GM18517 (cell line): ENCODE measurements around the gene RAB5B.

Source experiments
- ATAC-seq: cut with Tn5 transposase; IDR thresholded peaks from one replicate; pipeline ENCODE4 v1.9.1; 2021; ENCODE audit warnings: mild to moderate bottlenecking, moderate library complexity; ENCODE audit not compliant: unreplicated experiment

Gene RAB5B, protein sequence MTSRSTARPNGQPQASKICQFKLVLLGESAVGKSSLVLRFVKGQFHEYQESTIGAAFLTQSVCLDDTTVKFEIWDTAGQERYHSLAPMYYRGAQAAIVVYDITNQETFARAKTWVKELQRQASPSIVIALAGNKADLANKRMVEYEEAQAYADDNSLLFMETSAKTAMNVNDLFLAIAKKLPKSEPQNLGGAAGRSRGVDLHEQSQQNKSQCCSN

DNA sequence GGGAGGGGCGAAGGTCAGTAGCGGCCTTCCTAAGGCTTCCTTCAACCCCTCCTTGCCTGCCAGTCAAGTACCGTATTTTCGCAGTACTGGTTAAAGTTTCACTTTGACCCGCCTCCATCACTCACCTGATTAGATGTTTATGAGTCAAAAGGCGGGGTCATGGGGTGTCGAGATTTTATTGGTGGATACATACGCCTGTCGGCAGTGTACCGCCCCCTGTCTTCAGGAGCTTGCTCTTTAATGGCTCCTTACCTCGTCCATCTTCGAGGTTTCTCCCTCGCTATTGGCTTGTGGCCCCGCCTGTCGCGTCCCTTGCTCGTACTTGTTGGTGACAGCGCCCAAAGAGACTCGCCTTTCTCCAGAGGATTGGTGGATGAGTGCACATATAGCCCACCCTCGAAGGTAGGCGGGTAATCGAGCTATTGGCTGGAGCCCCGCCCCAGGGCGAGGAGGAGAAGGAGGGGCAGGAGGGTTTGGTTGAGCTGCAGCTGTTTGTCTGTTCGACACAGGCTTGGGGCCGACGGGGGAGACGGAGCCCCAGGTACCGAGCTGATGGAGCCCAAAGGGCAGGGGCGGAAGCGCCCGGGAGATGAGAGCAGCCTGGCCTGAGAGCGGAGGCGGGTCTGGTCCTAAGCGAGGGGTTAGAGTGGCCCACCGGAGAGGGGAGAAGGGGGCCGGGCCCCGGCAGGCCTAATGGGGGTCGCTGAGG, at the start of gene RAB5B:
RAB5B (plus strand) TSS at position 480 of the 709 bp plus-strand sequence. CDS start 12,883 bp downstream, outside the sequence.
- ATAC-seq: peak; percentile 94

DNA sequence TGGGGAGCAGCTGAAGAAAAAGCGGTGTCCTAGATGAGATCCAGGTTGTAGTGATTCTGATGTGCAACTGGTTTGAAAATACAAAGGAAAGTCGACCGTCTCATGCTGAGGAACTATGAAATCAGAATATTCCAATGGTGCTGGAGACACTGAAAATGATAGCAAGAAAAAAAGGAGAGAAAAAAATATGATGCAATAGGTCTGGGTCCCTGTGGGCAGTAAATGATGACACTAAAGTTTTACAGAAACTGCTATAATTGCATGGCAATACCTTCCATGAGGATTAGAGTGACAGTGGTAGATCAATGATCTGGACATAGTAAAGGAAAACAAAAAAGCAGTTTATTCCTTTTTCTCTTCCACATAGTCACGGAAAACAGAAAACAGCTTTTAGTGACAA, 48.5 kb upstream of the RAB5B start:
- no peak for ATAC-seq

DNA sequence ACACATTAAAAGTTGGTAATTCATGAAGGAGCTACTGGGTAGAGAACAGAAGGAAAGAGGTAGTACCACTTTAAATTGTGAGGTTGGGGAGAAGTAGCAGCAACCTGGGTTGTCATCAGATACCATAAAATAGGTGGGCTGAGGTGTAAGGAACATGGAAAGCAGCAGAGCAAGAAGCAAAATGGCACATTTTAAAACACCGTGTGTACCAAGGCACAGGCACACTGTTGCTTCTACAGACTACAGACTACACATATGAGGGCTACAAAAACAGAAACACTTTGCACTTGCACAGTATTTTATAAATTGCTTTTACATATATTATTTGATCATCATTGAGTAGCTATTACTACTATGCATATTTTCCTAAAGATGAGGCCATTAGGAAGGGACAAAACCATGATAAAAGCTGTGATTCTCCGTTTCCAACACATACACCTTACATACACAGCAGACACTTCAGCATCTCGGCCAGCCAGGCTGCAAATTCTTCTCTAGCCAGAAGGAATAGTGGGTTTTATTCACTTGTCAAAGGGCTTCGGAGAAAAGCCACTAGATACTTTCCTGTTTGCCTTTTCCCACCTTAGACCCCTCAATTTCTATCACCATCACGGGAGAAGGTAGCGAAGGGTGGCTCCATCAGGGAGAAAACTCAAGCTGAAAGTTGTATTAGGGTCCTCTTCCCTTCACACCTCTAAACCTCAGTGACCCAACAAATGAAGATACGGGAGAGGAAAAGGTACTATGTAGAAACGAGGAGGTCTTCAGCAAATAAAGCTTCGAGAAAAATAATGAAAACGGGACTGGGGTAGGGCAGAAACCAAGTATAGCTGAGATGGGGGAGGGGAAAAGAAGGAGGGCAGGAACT, 47.8 kb upstream of the RAB5B start:
- no peak for ATAC-seq

DNA sequence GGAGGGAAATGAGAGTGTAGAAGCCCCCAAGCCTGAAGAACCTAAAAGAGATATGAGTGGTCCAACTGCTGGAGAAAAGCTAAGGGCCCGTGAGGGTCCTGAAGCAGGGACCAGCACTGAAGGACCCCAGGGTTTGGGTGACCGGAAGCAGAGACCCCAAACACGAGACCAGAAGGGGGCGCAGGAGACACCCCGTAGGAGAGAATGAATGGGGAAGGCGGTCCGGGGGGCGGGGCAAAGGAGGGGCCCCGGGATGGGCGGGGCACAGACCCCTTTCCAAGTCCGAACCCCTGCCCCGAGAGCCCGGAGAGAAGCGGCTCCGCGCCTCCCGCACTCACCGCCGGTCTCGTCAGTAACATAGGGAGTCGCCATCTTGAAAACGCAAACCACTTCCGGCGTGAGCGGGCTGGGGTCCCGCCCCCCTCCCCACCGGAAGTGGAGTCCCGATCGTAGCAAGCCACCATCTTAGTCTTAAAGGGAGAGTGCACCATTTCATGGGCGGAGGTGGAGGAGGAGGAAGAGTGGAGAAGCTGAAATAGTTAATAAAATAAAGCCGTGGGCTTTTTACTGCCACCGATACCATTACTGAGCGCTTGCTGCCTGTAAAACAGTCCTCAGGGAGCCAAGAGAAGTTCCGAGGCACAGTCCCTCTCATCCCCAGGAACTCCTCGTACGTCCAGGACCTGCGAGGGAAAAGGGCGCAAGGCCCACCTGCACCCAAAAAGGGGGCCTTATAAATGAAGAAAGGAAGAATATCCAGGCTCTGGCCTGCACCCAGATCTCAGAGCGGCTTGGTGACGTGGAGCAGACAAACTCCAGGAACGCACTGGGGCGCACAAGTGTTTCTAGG, 46.9 kb upstream of the RAB5B start:
- ATAC-seq: peak; percentile 46

DNA sequence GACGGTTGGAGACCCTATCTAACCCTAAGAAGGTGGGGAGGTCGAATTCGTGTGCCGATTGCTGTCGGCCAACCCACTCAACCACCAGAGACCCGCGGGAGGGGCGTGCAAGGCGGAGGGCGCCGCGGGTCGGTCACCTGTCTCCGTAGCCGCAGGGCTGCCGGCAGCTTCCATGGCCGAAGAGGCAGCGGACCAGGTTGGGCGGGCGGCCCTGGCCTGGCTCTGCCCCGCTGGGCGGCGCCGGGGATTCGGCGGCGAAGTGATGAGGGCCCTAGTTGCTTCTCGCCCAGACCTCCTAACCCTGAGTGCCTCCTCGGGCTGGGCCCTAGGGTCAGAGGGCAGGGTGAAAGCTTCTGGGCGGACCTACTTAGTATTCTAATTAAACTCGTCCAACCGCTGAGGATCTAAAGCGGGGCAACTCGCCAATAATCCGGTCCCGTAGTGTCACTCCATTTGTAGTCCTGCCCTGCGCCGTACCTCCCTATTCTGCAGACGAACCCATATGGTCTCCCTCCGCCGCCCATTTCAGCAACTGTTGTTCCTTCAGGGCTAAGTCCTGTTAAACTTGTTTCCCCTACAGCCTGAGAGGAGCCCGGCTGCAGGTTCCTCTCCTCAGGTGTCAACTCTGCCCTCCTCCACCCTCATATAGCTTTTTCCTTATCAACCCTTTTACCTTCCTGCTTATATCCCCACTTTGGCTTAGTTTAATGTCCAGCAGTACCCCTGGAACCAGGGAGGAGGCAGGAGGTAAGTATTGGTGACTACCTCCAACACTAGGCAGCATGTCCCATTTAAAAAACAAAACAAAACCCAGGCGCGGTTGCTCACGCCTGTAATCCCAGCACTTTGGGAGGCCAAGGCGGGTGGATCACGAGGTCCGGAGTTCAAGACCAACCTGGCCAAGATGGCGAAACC, 46.0 kb upstream of the RAB5B start, which contains the start of gene PYM1:
PYM1 (minus strand) TSS at position 307 of the 915 bp plus-strand sequence; CDS start at position 174, 133 bp downstream.
- ATAC-seq: peak; percentile 47

DNA sequence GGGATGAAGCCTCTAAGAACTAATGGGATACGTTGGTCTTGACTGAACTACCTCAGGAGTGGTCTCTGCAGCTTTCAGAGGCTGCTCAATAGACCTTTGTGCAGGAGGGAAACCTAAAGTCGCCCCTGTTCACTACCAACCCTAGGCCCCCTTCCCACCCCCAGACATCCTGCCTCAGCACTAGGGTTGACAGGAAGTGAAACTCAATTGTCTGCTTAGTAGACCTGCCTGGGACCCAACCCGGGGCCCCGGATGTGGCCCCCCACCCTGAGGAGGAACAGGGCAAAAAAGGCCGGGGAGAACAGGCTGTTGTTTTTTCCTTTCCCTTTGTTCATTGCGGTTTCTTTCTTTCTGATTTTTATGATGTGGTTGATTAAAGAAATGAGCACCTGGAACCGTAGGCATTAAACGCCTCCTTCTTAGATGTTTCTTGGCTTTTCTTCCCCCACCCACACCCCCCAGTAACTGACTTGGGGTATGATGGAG, 44.5 kb upstream of the RAB5B start:
- peak; percentile 24 for ATAC-seq

DNA sequence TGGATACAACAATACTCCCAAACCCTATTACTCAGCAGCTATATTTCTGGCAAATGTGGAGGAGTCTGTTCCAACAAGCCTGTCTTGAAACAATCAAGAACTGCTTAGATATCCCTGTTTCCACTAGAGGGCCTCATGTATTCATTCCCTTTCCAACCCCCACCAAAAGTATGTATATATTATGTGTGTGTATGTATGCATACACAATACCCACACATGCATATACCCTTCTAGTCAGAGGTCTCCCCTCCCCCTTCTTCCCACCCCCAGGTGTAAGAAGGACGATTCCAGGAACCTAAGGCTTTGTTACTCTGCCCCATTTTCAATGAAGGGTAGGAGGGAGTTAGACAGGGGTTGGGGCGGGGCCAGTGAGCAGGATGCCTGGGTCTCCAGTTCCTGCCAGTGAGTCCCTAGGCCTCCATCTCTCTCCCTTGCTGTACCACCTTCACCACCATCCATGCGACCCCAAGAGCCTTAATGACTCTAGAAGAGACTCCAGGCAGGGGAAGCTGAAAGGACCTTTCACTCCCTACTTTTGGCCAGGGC, 43.0 kb upstream of the RAB5B start, which contains the start of gene DGKA:
DGKA (plus strand) TSS at position 392 of the 546 bp plus-strand sequence. CDS start 5,342 bp downstream, outside the sequence.
- ATAC-seq: no peak

DNA sequence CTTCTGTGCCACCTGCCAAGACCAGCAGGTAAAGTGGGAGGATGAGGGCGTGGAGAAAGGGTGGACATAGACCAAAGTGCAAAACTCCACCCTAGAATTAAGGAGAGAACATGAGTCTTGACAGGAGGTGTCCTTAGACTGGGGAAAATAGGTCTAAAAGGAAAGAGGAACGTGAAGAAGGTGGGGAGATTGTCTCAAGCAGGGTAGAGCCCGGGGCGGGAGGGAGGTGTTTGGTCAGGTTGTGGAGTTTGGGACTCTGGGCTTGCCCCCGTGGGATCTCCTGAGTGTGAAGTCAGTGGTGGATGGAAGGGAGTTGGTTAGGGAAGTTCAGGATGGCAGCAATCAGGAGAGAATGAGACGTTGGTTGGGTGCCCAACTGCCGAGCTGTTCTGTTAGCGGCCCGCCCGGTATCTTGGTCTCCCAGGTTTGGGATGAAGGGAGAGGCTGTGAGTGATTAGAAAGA, 42.5 kb upstream of the RAB5B start:
- ATAC-seq: no peak

DNA sequence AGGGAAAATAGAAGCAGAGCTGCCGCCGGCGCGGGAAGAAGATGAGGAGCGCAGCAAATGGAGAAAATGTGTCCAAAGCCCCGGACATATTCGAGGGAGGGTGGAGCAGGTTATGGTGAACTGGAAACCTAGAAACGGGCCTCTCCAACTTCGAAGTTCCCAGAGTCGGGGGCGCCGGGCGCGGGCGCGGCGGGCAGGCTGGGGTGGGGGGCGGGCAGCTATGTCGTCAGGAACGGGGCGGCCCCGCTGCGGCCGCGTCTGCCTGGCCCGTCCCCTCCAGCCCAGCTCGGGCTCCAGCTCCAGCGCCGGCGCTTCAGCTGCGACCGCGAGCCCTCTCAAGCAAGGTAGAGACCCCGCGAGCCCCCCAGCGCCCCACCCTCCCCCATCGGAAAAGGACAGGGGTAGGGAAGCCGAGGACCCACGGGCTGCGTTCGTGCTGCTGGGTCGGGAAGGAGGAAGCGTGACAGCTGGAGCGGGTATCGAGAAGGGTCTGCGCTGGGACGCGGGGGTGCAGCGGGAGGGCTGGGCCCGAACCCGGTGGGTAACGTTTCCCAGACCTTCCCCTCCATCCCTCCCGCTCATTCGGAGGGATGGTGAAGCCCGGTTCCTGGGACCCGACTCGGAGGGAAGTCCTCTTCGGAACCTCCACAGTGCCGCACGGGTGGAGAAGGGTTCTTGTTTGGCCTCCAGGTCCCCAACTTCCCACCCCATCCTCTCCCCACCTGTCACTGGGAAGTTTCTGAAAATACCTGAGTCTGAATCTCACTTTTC, 41.9 kb upstream of the RAB5B start:
- no peak for ATAC-seq

DNA sequence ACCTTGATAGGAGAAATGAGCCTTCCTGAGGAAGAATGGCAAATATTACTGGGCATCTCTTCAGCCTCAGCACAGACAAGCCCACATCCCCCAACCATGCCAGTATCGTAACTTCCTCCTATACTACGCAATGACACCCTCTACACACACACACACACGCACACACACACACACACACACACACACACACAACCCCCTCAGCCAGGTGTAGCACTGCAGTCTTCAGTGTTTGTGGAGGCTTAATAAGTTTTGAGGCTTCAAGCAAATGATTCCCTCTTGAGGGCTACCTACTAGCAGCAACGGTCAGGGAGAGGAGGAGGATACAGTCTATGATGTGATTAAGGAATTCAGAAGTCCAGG, 41.3 kb upstream of the RAB5B start:
- ATAC-seq: no peak

DNA sequence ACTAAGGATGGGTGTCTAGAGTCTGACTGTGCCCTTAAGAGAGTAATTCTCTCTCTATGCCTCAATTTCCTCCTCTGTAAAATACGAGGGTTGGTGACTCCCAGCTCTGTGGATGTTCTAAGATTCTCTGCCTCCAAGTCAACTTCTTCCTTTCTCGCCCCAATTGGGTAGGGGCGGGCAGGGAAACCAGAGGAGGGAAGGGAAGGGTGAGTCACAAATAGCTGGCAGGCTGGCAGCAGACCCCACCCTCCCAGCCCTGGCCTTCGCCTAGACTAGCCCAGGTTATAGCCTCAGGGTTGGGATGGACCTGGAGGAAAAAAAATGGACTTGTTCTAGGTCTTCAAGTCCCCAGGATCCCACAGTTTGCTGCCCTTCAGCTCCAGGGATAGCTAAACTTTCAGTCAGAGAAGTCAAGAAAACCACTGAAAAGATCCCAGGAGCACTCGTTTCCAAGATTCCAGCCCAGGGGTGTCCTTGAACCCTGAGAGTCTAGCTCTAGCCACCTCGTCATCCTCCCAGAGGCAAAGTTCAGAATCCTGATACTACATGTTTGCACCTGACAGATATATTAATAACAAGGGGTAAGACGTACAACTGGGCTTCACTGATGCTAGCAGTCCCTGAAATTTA, 40.6 kb upstream of the RAB5B start:
- no peak for ATAC-seq

DNA sequence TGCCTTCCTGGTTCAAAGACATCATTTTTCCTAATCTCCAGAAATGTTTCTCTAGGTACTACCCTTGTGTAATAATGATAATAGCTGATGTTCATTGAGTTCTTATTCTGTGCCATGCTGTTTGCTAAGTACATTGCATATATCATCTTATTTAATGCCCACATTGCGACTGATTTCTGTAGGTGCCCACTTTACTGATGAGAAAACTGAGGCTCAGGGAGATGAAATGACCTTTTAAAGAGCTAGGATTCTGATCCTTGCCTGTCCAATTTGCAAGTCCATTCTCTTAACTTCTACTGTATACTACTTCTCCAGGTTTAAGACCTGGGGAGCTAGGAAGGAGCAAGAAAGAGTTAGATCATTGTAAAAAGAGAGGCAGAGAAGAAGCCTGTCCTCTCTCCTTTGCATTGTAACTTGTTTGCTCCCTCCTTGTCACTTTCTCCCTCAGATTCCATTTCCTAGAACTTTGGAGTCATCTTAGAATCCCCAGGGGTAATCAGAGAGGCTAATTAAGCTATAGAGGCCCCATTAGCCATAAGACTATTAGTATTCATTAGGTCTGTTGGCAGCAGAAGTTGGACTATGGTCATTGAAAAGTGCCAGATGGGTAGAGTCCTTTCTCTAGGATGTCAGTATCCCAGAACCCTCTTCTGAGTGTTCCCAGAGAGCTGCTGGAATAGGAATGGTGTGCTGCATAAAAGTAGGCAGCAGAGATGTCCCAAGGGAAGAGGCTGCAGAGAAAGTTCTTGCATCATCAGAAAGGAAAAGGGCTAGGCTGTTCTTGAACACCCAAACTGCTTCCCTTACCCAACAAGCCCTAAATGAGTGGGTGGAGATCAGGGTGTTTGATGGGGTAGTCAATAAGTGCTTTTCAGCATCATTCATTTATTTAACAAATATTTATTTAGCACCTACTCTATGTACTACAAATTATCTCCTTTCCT, 39.8 kb upstream of the RAB5B start:
- ATAC-seq: no peak

DNA sequence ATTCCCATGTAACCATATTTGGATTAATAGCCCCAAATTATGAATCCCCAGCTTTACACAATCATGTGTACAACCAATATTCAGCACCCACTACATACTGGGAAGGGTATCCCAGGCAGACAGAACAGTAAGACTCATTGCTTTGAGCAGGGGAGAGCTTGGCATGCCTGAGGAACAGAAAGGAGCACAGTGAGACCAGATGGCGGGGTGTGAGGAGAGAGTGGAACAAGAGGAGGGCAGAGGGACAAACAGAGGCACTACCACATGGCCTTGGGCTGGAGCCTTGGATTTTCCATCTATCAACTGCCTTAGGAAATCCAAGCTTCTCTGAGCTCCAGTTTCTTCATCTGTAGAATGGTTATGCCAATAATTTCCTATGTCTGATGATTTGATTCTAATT, 39.1 kb upstream of the RAB5B start:
- no peak for ATAC-seq

DNA sequence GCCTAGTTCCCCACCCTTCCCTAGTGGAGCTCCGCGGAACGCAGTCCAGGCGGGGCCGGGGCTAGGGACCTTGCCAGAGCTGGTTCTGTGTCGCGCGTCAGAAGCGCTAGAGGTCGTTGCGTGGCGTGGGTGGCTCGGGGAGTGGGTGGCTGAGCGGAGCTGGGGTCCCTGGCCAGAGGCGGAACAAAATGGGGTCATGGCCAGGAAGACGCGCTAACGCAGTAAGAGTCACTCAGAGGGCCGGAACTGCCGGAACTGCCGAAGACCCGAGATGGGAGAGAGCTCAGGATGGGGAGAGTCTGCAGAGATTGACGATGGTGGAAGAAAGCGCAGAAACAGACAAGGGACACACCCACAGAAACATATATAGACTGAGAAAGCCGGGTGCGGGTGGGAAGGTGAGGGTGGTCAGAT, 38.1 kb upstream of the RAB5B start:
- no peak for ATAC-seq

DNA sequence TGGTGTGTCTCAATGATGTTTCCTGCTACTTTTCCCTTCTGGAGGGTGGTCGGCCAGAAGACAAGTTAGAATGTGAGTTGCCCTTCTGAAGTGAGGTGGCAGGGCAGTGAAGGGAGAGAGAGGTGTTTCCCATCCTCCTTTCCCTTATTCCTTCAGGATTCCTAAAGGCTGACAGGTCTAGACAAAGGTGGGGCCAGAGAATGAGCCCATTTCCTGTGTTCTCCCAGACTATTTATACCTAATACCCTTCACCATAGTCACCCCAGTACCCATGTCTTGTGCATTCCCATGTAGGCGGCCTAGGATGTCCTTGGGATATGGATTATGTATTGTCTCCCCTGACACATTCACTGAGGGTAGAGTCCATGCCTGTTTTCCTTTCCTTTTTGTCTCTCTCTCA, 35.9 kb upstream of the RAB5B start:
- no peak for ATAC-seq

DNA sequence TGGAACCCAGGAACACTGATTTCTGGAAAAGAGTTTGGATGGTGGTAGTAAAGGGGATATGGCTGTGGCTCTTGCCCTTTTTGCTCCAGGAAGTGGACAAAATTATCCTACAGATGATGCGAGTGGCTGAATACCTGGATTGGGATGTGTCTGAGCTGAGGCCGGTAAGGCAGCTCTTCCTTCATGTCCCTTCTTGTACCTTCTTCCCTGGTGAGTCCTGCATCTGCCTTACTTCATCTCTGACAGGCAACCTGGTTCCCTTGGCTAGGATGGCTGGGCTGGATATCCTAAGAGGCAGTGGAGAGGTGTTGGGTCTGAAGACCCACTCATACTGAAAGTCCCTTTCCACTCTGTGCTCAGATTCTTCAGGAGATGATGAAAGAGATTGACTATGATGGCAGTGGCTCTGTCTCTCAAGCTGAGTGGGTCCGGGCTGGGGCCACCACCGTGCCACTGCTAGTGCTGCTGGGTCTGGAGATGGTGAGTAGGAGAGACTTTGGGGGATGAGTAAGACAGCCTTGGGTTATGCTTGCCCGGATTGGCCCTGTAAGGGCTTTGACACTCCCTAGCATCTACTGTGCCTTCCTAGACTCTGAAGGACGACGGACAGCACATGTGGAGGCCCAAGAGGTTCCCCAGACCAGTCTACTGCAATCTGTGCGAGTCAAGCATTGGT, 34.9 kb upstream of the RAB5B start:
- ATAC-seq: no peak
